NCI-H2171 (cell line): ENCODE results near the gene DAB2.

ENCODE experiments used
- DNase-seq: peaks from one replicate; lab custom pipeline; 2025; lab: John Stamatoyannopoulos, UW

The DAB2 gene

GRCh38 chr5:39381376-39381775, 43.4 kb downstream of the DAB2 start:
- no peak for DNase-seq

- DNase-seq: no peak
These were observed 45.1 kb downstream of the DAB2 start for GRCh38 chr5:39379693-39380092.

DNA sequence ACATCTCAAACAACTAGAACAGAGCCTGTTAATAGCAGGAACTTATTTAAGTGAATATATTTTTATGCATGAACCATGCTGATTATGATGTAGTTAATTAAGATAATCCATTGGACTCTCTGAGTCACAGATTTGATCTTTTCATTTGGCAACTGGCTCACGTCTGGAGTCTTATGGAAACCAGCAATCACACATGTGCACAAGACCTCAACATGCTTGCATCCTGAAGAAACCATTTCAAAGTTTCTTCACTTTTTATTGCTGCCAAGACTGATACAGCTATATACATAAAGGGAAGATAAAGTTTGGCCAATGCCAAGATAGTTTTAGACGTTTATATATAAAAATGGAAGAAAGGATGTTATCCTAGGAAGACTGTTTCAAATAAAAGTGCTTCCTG, 47.2 kb downstream of the DAB2 start:
- no peak for DNase-seq

DNA sequence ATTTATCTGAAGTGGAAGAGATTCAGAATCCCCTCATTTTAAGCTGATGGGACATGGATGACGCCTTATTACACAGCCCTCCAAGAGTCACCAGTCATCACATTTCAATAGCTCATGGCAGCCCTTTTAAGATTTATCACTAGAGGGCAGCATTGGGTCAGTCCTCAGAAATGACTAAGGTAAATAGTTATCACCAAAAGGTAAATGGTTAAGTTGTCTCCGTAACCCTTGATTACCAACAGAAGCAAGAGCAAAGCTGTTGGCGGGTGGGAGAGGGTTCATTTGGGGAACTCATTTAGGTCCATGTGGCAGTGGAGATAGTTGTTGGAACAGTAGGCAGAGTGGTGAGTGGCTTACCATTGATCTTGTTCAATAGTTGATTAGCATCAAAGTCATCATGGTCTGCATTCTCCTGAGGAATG, 48.5 kb downstream of the DAB2 start:
- peak; percentile 9 for DNase-seq

- no peak for DNase-seq
These were observed 51.0 kb downstream of the DAB2 start for GRCh38 chr5:39373791-39374190.

- DNase-seq: no peak
These were observed 53.5 kb downstream of the DAB2 start for GRCh38 chr5:39371367-39371635.

DNA sequence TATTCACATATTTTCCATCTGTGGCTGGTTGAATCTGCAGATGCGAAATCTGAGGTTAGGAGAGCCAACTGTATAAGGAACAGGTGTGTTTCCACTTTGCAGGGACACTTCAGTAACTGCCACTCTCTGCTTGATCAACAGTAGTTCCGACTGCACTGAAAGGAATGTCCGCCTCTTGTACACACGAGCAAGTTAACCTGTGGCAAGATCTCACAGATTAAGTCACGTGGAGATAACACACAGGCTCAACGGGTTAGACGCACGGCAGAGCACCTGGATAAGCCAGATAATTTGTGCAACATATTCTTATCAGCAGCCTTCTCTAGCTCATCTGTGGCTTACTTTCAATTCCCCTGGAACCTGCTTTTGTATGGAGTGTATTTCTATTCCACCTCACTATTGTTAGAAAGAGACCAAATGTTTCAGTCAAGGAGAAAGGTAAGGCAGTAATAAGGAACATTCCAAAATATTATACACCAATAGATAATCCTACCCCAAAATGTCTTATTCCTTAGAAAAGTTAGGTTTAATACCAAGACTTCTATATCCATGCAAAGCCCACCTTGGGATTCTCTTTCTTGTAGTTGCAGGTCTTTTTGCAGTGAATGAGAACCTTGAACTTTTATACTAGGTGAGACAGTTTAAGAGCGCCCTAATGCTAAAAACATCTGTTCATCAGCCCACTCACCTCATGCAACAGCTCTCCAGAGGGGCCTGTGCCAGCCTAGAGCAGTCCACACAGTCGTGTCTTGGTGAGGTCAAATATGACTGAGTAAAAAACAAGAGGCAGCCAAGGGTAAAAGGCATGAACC, 54.0 kb downstream of the DAB2 start:
- no peak for DNase-seq

GRCh38 chr5:39369123-39369815, 55.5 kb downstream of the DAB2 start:
- DNase-seq: no peak

DNA sequence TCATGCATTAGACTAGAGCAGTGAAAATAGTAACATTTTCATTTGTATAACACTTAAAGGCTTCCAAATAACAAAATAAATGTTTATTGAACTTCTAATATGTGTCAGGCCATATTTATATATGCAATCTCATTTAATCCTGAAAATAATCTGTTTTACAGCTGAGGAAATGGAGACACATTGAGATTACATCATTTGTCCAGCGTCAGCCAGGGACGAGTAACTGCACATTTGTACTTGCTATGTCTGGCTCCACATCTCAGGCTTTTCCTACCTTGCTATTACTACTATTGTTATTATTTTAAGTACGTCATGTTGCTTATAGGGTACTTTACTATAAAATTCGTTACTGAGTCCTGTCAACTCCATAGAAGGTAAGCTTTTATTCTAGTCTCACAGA, 56.7 kb downstream of the DAB2 start:
- no peak for DNase-seq

DNA sequence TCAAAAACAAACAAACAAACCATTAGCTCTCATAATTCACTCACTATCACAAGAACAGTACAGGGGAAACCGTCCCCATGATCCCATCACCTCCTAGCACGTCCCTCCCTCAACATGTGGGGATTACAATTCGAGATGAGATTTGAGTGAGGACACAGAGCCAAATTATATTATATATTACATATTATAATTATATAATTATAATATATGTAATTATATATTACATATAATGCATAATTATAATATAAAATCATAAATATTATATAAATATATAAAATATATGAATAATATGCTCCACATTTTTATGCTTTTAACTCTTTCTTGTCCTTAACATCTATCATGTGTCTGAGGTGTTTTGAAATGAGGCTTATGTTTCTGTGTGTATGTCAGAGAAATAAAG, 57.1 kb downstream of the DAB2 start:
- no peak for DNase-seq

DNA sequence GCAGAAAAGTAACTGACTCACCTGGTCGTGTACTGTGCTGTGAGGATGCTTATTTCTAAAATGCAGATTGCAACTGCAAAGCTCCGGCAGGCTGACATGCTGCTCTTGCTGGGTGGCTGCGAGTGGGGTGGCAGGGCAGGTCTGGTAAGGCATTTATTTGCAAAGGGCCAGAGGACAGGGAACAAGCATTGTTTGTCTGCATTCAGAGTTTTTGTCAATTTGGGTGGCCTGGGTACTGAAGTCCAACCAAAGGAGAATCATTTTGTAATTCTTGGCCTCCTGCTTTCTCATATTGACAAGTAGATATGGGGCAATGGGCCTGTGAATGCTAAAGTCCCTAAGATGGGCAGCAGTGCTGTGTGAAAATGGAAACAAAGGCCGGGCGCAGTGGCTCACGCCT, 60.4 kb downstream of the DAB2 start, which contains the start of gene C9:
C9 (minus strand) TSS at position 129 of the 400 bp plus-strand sequence; CDS start at position 98, 31 bp downstream.
- no peak for DNase-seq

DNA sequence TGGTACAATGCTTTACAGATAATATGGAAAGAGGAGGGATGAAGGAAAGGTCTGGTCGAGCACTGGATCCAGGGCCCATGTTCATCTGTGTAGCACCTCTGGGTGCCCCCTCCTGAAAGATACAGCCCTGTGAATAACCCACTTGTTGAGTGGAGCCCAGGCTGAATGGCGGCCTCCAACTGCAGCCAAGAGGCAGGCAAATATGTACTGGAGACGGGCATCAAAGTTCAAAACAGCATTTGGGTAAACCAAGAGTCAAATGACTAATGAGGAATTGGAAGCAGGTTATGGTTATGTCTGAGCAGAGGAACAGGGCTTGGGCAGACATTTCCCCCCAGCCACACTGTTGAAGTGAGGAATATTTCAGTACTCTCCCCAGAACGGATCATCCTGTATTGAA, 61.6 kb downstream of the DAB2 start:
- DNase-seq: no peak

GRCh38 chr5:39362646-39363045, 62.1 kb downstream of the DAB2 start:
- no peak for DNase-seq

- DNase-seq: no peak
These were observed 63.5 kb downstream of the DAB2 start for GRCh38 chr5:39361306-39361705.

GRCh38 chr5:39360471-39361111, 64.2 kb downstream of the DAB2 start:
- DNase-seq: no peak

GRCh38 chr5:39356263-39356662, 68.5 kb downstream of the DAB2 start:
- DNase-seq: no peak

DNA sequence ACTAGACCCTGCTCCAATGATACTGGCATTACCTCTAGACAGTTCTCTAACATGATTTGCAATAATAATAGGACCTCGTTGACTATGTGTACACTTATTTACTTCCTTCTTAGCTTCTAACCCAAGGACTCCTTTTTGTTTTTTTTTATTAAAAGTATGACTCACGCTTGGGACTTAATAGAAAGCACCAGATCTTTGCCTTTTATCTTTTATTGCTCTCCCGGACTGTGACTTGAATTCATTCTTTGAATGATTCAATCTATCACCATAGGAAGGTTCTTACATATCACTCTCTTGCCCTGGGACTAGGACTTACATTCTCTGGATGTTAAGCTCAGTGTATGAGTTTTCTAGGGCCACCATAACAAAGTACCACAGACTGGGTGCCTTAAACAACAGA, 69.5 kb downstream of the DAB2 start:
- no peak for DNase-seq

GRCh38 chr5:39353717-39354399, 70.9 kb downstream of the DAB2 start:
- DNase-seq: no peak

GRCh38 chr5:39352951-39353350, 71.8 kb downstream of the DAB2 start:
- DNase-seq: no peak

- DNase-seq: no peak
These were observed 72.6 kb downstream of the DAB2 start for GRCh38 chr5:39352170-39352569.

- DNase-seq: no peak
These were observed 75.3 kb downstream of the DAB2 start for GRCh38 chr5:39349484-39349883.

DNA sequence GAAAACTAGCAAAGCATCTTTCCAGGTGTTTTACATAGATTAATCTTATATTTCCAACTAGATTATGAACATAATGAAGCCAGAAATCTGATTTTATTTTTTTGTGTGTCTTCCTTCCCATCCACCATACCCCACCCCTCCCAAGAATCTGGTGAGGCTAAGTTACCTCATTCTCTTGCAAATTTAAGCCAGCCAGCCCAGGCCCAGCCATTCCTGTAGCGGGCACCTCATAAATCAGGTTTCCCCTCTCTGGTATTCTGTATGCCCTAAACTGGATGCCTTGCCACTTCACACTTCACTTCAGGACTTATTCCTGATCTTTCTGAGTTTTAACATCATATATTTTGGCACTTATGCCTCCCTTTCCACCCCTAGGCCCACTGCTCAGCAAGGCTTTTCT, 82.3 kb downstream of the DAB2 start:
- no peak for DNase-seq

DNA sequence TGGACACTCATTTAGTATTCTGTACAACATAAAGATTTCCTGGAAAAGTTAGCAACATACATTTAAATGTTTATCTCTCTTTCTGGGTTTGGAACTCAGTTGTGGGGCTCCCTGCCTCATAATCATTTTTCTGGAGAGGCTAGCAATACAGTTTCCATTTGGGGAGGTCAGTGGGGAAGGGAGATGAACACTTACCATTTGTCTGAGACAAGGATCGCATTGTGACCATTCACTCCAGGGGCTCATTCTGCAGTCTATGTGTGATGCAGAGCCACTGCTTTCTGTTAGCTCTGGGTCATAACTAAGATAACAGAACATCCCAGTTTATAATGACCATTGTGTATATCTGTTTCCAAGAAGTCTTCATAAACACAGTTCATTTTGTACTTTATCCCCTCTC, 82.9 kb downstream of the DAB2 start:
- DNase-seq: no peak
